Duodenal mucosa (tissue), 2 donors: ENCODE measurements around the gene GNG7.

ENCODE experiments used
- H3K27ac ChIP-seq: one replicate; pipeline ENCODE4 v1.7.0; 2013; ENCODE audit warnings: low read depth, low read length
- H3K27me3 ChIP-seq, 2 donors: one replicate each; pipeline ENCODE4 v1.7.0; 2013; ENCODE audit warnings: low read length in 2 of 2, control low read depth in 1 of 2; ENCODE audit not compliant: insufficient read depth in 2 of 2, control insufficient read depth in 1 of 2
- H3K36me3 ChIP-seq, 2 donors: one replicate each; pipeline ENCODE4 v1.7.0; 2013; ENCODE audit warnings: low read length in 2 of 2, control low read depth in 1 of 2; ENCODE audit not compliant: insufficient read depth in 2 of 2, control insufficient read depth in 1 of 2
- H3K4me1 ChIP-seq, 2 donors: one replicate each; pipeline ENCODE4 v1.7.0; 2013; ENCODE audit warnings: low read length in 2 of 2, control low read depth in 1 of 2; ENCODE audit not compliant: insufficient read depth in 2 of 2, control insufficient read depth in 1 of 2
- H3K4me3 ChIP-seq, 2 donors: one replicate each; pipeline ENCODE4 v1.7.0; 2013; ENCODE audit warnings: low read length in 2 of 2, low read depth in 1 of 2
- H3K9ac ChIP-seq, 2 donors: one replicate each; pipeline ENCODE4 v1.7.0; 2013; ENCODE audit warnings: low read length in 2 of 2, low read depth in 1 of 2
- H3K9me3 ChIP-seq, 2 donors: one replicate each; pipeline ENCODE4 v1.7.0; 2013; ENCODE audit warnings: low read length in 2 of 2, control low read depth in 1 of 2; ENCODE audit not compliant: control insufficient read depth in 1 of 2

GNG7 gene

GRCh38 chr19:2726904-2727639 lies 24.6 kb upstream of the GNG7 start:
- Histone ChIP-seq H3K27ac (no peak overlapping the region), H3K27me3 (peaks cover 10 to 28% of the 10 kb centered on the region in 2 donors), H3K9ac (no peak overlapping the region), H3K36me3 (no peaks in the 10 kb centered on the region), H3K4me1 (no peaks in the 10 kb centered on the region), H3K9me3 (no peaks in the 10 kb centered on the region), H3K4me3 (no peak overlapping the region)

- H3K9ac ChIP-seq, result no peak overlapping the region
- H3K27me3 ChIP-seq, result peaks cover 17 to 34% of the 10 kb centered on the region in 2 donors
- H3K4me1 ChIP-seq, result no peaks in the 10 kb centered on the region
- H3K36me3 ChIP-seq, result no peaks in the 10 kb centered on the region
- no peaks in the 10 kb centered on the region for H3K9me3 ChIP-seq
- no peak overlapping the region for H3K27ac ChIP-seq
- no peak overlapping the region for H3K4me3 ChIP-seq
Measured at GRCh38 chr19:2726160-2726855, 23.8 kb upstream of the GNG7 start.

- H3K4me3 ChIP-seq, result no peak overlapping the region
- no peaks in the 10 kb centered on the region for H3K9me3 ChIP-seq
- no peak overlapping the region for H3K9ac ChIP-seq
- H3K27me3 ChIP-seq, result peaks cover 27 to 39% of the 10 kb centered on the region in 2 donors
- no peaks in the 10 kb centered on the region for H3K4me1 ChIP-seq
- H3K27ac ChIP-seq, result no peak overlapping the region
- no peaks in the 10 kb centered on the region for H3K36me3 ChIP-seq
Measured at GRCh38 chr19:2724148-2724557, 21.7 kb upstream of the GNG7 start.

DNA sequence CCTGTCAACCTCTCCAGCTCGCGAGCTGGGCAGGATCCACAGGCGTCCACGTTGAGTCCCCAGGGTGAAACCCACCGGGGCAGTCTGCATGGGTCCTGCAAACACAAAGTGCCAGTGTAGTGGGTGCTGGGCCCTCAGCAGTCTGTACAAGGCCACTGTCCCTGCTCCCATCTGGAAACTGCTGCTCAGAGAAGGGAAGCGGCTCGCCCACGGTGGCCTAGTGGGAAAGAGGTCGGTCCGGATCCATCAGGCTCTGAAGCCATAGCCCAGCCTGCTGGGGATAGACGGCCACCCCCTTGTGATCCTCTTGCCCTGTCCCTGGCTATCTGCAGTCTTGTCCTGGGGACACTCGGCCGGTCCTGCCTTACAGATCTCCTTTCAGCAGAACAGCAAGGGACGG lies 21.3 kb upstream of the GNG7 start:
- Histone ChIP-seq H3K27me3 (peaks cover 27 to 35% of the 10 kb centered on the region in 2 donors), H3K27ac (no peak overlapping the region), H3K9me3 (no peaks in the 10 kb centered on the region)

DNA sequence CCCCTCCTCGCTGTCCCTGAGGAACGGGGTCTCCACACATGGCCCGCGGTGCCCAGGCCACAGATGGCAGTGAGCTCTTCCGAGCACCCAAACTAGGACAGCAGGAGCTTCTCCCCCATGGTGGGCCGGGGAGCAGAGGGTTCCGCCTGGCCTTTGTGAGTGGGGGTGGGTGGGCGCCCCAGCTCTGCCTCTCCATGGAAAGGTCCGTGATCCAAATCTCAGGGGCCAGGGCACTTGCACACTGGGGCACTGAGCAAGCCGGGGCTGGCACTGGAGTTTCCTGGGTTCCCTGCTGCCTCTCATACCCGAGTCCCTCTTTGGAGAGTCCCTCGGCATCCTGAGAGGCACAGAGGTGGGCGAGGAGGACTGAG lies 20.8 kb upstream of the GNG7 start:
- Histone ChIP-seq H3K27ac (no peak overlapping the region), H3K36me3 (no peaks in the 10 kb centered on the region), H3K9ac (no peak overlapping the region), H3K4me3 (no peak overlapping the region), H3K9me3 (no peaks in the 10 kb centered on the region), H3K27me3 (peaks cover 27 to 35% of the 10 kb centered on the region in 2 donors), H3K4me1 (no peaks in the 10 kb centered on the region)

More for the DNA sequence above, 21.3 kb upstream of the GNG7 start:
- H3K9ac ChIP-seq, result no peak overlapping the region
- H3K4me3 ChIP-seq, result no peak overlapping the region
- no peaks in the 10 kb centered on the region for H3K4me1 ChIP-seq
- H3K36me3 ChIP-seq, result no peaks in the 10 kb centered on the region

GRCh38 chr19:2722541-2723344 lies 20.2 kb upstream of the GNG7 start:
- no peak overlapping the region for H3K27ac ChIP-seq
- H3K36me3 ChIP-seq, result no peaks in the 10 kb centered on the region
- no peak overlapping the region for H3K9ac ChIP-seq
- no peaks in the 10 kb centered on the region for H3K4me1 ChIP-seq
- H3K27me3 ChIP-seq, result peaks cover 27 to 40% of the 10 kb centered on the region in 2 donors
- no peaks in the 10 kb centered on the region for H3K9me3 ChIP-seq
- H3K4me3 ChIP-seq, result no peak overlapping the region

- Histone ChIP-seq H3K9ac (no peak overlapping the region), H3K27me3 (peaks cover 27 to 31% of the 10 kb centered on the region in 2 donors), H3K27ac (no peak overlapping the region), H3K9me3 (no peaks in the 10 kb centered on the region), H3K36me3 (no peaks in the 10 kb centered on the region), H3K4me3 (peak overlapping the region in 1 of 2 donors; percentile 15), H3K4me1 (no peaks in the 10 kb centered on the region)
Measured at GRCh38 chr19:2721570-2722540, 19.4 kb upstream of the GNG7 start.

DNA sequence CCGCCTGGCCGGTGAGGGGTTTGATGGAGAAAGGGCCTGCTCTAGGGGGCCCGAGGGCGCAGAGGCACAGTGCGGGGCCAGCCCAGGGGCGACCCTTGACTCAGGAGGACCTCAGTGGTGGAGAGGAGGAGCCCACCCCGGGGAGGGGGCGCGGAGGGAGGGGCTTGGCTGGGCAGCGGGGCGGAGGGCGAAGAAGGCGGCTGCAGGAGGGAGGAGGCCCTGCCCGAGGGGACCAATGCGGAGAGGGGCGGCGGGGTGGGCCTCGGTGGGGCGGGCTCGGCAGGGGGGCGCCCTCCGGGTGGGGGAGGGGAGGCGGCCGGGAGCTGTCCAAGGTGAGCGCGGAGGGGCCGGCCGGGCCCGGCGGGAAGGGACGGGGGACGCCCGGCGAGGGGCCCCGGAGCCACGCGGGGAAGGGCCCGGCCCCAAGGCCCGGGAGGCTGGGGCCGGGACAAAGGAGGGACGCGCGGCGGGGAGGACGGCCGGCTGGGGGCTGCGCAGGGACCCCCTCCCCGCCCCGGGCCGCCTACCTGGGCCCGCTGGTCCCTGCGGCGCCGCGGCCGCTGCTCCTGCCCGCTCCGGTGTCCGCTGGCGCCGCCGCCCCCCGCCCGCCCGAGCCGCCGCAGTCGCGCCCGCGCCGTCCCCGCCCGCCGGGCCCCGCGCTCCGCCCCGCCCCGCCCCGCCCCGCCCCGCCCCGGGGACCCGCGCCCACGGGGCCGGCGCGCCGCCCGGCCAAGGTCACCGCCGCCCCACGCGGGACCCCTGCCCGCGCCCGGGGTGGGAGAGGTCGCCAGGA lies 18.5 kb upstream of the GNG7 start, which contains the start of gene DIRAS1:
DIRAS1 (minus strand) TSS at position 596 of the 793 bp plus-strand sequence. CDS start 3,566 bp downstream, outside the sequence.
- Histone ChIP-seq H3K9ac (no peak within 1 kb of the TSS), H3K27ac (no peak within 1 kb of the TSS), H3K27me3 (peaks cover 27 to 28% of the 10 kb centered on the region in 2 donors), H3K4me1 (no peaks in the 10 kb centered on the region), H3K36me3 (no peaks in the 10 kb centered on the region), H3K4me3 (peak within 1 kb of the TSS in 1 of 2 donors; percentile 15), H3K9me3 (no peaks in the 10 kb centered on the region)
